GM12801 (cell line): ENCODE data around the gene DYRK1A.

Experiments used
- TF ChIP-seq, protein P1 (sequence below): IDR thresholded peaks from one replicate; pipeline ENCODE4 v1.5.1; 2011; ENCODE audit warnings: control low read depth; ENCODE audit not compliant: insufficient read length; ENCODE audit errors: extremely low read depth

Gene DYRK1A

DNA sequence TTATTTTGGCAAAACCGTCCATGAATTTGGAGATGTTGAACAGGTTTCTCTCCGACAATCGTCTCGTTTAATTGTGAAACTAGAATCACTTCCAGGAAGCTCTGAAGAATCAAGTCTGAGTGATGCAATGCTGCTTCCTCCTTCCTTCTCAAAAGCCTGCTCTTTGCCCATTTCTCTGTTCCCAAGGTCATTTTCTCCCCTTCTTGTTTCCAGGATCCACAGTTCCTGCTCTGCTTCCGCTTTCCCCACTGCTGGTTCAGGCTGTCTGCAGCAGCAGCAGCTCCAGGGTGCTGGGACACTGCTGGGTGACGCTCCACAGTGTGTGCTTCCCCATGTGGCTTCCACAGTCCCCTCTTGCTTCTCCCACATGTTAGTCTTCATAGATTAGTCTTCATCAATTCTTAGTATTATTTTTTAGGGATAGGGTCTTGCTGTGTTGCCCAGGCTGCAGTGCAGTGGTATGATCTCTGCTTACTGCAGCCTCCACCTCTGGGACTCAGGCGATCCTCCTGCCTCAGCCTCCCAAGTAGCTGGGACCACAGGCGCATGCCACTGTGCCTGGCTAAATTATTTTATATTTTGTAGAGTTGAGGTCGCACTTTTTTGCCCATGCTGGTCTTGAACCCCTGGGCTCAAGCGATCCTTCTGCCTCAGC lies 156.2 kb downstream of the DYRK1A start:
- TF ChIP-seq, protein P1, sequence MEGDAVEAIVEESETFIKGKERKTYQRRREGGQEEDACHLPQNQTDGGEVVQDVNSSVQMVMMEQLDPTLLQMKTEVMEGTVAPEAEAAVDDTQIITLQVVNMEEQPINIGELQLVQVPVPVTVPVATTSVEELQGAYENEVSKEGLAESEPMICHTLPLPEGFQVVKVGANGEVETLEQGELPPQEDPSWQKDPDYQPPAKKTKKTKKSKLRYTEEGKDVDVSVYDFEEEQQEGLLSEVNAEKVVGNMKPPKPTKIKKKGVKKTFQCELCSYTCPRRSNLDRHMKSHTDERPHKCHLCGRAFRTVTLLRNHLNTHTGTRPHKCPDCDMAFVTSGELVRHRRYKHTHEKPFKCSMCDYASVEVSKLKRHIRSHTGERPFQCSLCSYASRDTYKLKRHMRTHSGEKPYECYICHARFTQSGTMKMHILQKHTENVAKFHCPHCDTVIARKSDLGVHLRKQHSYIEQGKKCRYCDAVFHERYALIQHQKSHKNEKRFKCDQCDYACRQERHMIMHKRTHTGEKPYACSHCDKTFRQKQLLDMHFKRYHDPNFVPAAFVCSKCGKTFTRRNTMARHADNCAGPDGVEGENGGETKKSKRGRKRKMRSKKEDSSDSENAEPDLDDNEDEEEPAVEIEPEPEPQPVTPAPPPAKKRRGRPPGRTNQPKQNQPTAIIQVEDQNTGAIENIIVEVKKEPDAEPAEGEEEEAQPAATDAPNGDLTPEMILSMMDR: no peak

DNA sequence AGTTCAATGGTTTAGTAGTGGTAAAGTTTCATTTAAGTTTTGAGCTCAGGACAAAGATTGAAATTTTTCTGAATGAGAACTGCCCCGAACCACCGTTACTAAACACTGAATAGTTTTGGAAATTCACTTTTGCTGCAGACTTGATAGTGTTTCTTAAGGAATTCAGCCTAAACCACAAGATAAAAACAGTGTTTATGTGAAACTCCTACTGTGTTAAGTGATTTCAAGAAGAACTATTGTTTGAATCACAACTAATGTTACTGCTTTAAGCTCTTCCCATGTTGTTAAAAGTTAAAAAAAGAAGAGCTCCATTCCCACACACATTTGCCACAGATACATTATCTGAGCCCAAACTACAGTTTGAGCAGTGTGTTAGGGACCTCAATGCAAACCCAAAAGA lies 159.2 kb downstream of the DYRK1A start:
- TF ChIP-seq, protein P1: no peak

GRCh38 chr21:37527103-37527502 lies 160.5 kb downstream of the DYRK1A start:
- TF ChIP-seq, protein P1: no peak

DNA sequence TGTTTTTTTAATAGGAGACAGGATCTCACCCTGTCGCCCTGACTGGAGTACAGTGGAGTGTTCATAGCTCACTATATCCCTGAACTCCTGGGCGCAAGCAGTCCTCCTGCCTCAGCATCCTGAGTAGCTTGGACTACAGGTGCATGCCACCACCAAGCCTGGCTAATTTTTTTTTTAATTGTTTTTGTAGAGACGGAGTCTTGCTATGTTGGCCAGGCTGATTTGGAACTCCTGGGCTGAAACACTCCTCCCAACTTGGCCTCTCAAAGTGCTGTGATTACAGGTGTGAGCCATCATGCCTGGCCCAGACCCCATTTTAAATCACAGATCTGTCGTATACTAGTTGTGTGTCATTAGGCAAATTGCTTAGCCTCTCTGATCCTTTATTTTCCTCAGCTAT lies 161.1 kb downstream of the DYRK1A start:
- TF ChIP-seq, protein P1: no peak

DNA sequence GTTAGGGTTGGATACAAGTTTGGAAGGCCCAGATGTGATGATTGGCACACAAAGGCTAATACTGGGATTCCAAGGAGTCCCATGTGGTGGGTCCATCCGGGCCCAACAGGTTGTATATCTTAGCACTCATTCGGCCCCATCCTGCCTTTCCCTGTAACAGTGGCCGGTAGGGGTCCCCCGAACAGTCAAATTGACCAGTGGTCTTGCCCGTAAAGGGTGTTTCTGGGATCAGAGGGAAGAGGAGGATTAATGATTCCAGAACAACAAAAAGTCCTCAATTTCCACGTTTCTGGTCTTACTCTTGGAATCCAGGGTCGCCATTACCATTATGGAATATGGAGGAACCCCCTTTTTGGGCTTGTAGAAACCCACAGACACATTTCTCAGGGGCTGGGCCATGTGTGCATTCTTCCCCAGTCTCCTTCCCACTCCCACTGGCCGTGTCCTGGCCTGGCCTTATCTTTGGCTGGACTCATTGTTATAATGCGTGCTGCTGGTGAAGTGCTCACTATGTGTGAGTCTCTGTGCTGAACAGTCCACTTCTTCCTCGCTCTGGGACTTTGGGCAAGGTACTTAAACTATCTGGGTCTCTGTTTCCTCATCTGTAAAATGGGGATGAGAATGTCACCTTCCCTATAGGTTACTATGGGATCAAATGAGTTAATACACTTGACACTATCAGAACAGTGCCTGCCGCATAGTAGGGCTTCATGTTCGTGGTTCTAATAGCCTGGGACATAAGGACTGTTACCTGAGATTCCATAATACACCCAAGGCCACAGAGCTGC lies 161.8 kb downstream of the DYRK1A start:
- TF ChIP-seq, protein P1: no peak

GRCh38 chr21:37529649-37530048 lies 163.1 kb downstream of the DYRK1A start:
- TF ChIP-seq, protein P1: no peak

- TF ChIP-seq, protein P1: no peak
Observed at GRCh38 chr21:37530901-37531351, 164.4 kb downstream of the DYRK1A start.
